Measurements from ENCODE around the gene LEFTY2. TPM values are rescaled to one million over a fixed set of nuclear protein-coding genes. Genes with fewer than 3 reads are reported as not detected.

Gene LEFTY2
- total RNA-seq, 1 donor from 2014 or later, result not detected

GRCh38 chr1:225954753-225955152 lies 13.7 kb upstream of the LEFTY2 start:
- Histone ChIP-seq H3K4me3 (ENCODE audit: low read depth, low read length) (no peak overlapping the region), H3K36me3 (ENCODE audit: control insufficient read depth, insufficient read depth, low read length) (no peaks in the 10 kb centered on the region), H3K27me3 (ENCODE audit: control insufficient read depth, insufficient read depth, low read length) (peaks cover 2% of the 10 kb centered on the region)
- TF ChIP-seq CTCF (IDR thresholded peaks at IDR 0.05; ENCODE audit: insufficient read depth, low read length, poor library complexity, severe bottlenecking), result no peak
- DNase-seq (ENCODE audit: low read depth), result no peak

GRCh38 chr1:225953315-225953714 lies 12.3 kb upstream of the LEFTY2 start:
- H3K27me3 ChIP-seq (ENCODE audit: control insufficient read depth, insufficient read depth, low read length), result peaks cover 5% of the 10 kb centered on the region
- TF ChIP-seq CTCF (IDR thresholded peaks at IDR 0.05; ENCODE audit: insufficient read depth, low read length, poor library complexity, severe bottlenecking), result no peak
- H3K4me3 ChIP-seq (ENCODE audit: low read depth, low read length), result no peak overlapping the region
- DNase-seq (ENCODE audit: low read depth), result no peak
- H3K36me3 ChIP-seq (ENCODE audit: control insufficient read depth, insufficient read depth, low read length), result no peaks in the 10 kb centered on the region

- Histone ChIP-seq H3K27me3 (ENCODE audit: control insufficient read depth, insufficient read depth, low read length) (peaks cover 5% of the 10 kb centered on the region), H3K36me3 (ENCODE audit: control insufficient read depth, insufficient read depth, low read length) (no peaks in the 10 kb centered on the region), H3K4me3 (ENCODE audit: low read depth, low read length) (no peak overlapping the region)
- DNase-seq (ENCODE audit: low read depth), result no peak
- no peak for TF ChIP-seq CTCF (IDR thresholded peaks at IDR 0.05; ENCODE audit: insufficient read depth, low read length, poor library complexity, severe bottlenecking)
These were observed 10.0 kb upstream of the LEFTY2 start for GRCh38 chr1:225950905-225951497.

- peaks cover 7% of the 10 kb centered on the region for H3K27me3 ChIP-seq (ENCODE audit: control insufficient read depth, insufficient read depth, low read length)
- TF ChIP-seq CTCF (IDR thresholded peaks at IDR 0.05; ENCODE audit: insufficient read depth, low read length, poor library complexity, severe bottlenecking), result no peak
- H3K36me3 ChIP-seq (ENCODE audit: control insufficient read depth, insufficient read depth, low read length), result no peaks in the 10 kb centered on the region
- DNase-seq (ENCODE audit: low read depth), result no peak
- H3K4me3 ChIP-seq (ENCODE audit: low read depth, low read length), result no peak overlapping the region
These were observed 8.0 kb upstream of the LEFTY2 start for GRCh38 chr1:225949041-225949440.

- TF ChIP-seq CTCF (IDR thresholded peaks at IDR 0.05; ENCODE audit: insufficient read depth, low read length, poor library complexity, severe bottlenecking), result no peak
These were observed 5.8 kb upstream of the LEFTY2 start for GRCh38 chr1:225946803-225947202.

GRCh38 chr1:225946082-225946620 lies 5.1 kb upstream of the LEFTY2 start:
- Histone ChIP-seq H3K36me3 (ENCODE audit: control insufficient read depth, insufficient read depth, low read length) (no peaks in the 10 kb centered on the region), H3K4me3 (ENCODE audit: low read depth, low read length) (no peak overlapping the region), H3K27me3 (ENCODE audit: control insufficient read depth, insufficient read depth, low read length) (peaks cover 7% of the 10 kb centered on the region)
- DNase-seq (ENCODE audit: low read depth), result no peak
- no peak for TF ChIP-seq CTCF (IDR thresholded peaks at IDR 0.05; ENCODE audit: insufficient read depth, low read length, poor library complexity, severe bottlenecking)

More at GRCh38 chr1:225946803-225947202, 5.8 kb upstream of the LEFTY2 start:
- H3K36me3 ChIP-seq (ENCODE audit: control insufficient read depth, insufficient read depth, low read length), result no peaks in the 10 kb centered on the region
- no peak for DNase-seq (ENCODE audit: low read depth)
- H3K27me3 ChIP-seq (ENCODE audit: control insufficient read depth, insufficient read depth, low read length), result peaks cover 7% of the 10 kb centered on the region
- H3K4me3 ChIP-seq (ENCODE audit: low read depth, low read length), result no peak overlapping the region
